Peyer's patch (tissue), 4 donors: Measurements from ENCODE around the gene DUS2.

ENCODE experiments used
- CTCF ChIP-seq, 6 experiments: fragments of 450-650 bp in 4 of 6; fragments of 200-600 bp in 2 of 6; sonication (generic) in 1 of 6; IDR thresholded peaks; one replicate each; pipeline ENCODE4 v1.5.1; 2017 to 2019; ENCODE audit warnings: antibody characterized with exemption in 6 of 6, mild to moderate bottlenecking in 3 of 6, moderate library complexity in 1 of 6
- POLR2A ChIP-seq, 2 donors: fragments of 450-650 bp; IDR thresholded peaks; one replicate each; pipeline ENCODE4 v1.5.1; 2017; ENCODE audit warnings: antibody characterized with exemption in 2 of 2, mild to moderate bottlenecking in 2 of 2, moderate library complexity in 2 of 2

- TF ChIP-seq POLR2A (IDR thresholded peaks at IDR 0.05) (no peak), CTCF (IDR thresholded peaks at IDR 0.05) (no peak)
Measured at GRCh38 chr16:68037841-68038597, 14.9 kb downstream of the DUS2 start.
